Measurements from ENCODE around the gene RAB1B.

Gene RAB1B

GRCh38 chr11:66286699-66287098 is 18.3 kb downstream of the RAB1B start:
- Histone ChIP-seq H3K79me2 (ENCODE audit: insufficient read depth, low read length) (no peaks in the 10 kb centered on the region), H3K9ac (ENCODE audit: low read length) (no peak overlapping the region), H3K4me1 (ENCODE audit: insufficient read depth, low read length, severe bottlenecking) (peaks cover 34% of the 10 kb centered on the region), H3K4me3 (ENCODE audit: low read depth, low read length, poor library complexity, severe bottlenecking) (no peak overlapping the region), H4K20me1 (ENCODE audit: insufficient read depth, low read length) (no peaks in the 10 kb centered on the region), H3K4me2 (ENCODE audit: low read length) (no peak overlapping the region), H3K27ac (ENCODE audit: low read depth, low read length, poor library complexity, severe bottlenecking) (no peak overlapping the region), H3F3A (ENCODE audit: insufficient read depth, low read length) (no peaks in the 10 kb centered on the region), H3K36me3 (ENCODE audit: insufficient read depth, low read length) (no peaks in the 10 kb centered on the region), H3K9me2 (ENCODE audit: low read depth, low read length) (no peaks in the 10 kb centered on the region), H2AFZ (ENCODE audit: low read length) (no peak overlapping the region), H3K27me3 (ENCODE audit: insufficient read depth, low read length) (no peaks in the 10 kb centered on the region), H3K9me3 (ENCODE audit: low read length) (no peaks in the 10 kb centered on the region)
- no peak for TF ChIP-seq EZH2 (IDR thresholded peaks at IDR 0.05; ENCODE audit: borderline replicate concordance, low read length)
- TF ChIP-seq CTCF (IDR thresholded peaks at IDR 0.05; ENCODE audit: low read length) = no peak

- Histone ChIP-seq H3K9ac (ENCODE audit: low read length) (no peak overlapping the region; the same call in 1 of the 2 replicates), H3K36me3 (ENCODE audit: insufficient read depth, low read length) (no peaks in the 10 kb centered on the region), H3K4me1 (ENCODE audit: insufficient read depth, low read length, severe bottlenecking) (peaks cover 28% of the 10 kb centered on the region), H3K4me2 (ENCODE audit: low read length) (peak overlapping the region; percentile 92), H3K9me2 (ENCODE audit: low read depth, low read length) (no peaks in the 10 kb centered on the region), H3K4me3 (ENCODE audit: low read depth, low read length, poor library complexity, severe bottlenecking) (peak overlapping the region; percentile 71), H3K79me2 (ENCODE audit: insufficient read depth, low read length) (no peaks in the 10 kb centered on the region), H4K20me1 (ENCODE audit: insufficient read depth, low read length) (no peaks in the 10 kb centered on the region), H3K27me3 (ENCODE audit: insufficient read depth, low read length) (no peaks in the 10 kb centered on the region), H2AFZ (ENCODE audit: low read length) (no peak overlapping the region), H3K9me3 (ENCODE audit: low read length) (no peaks in the 10 kb centered on the region), H3K27ac (ENCODE audit: low read depth, low read length, poor library complexity, severe bottlenecking) (no peak overlapping the region), H3F3A (ENCODE audit: insufficient read depth, low read length) (no peaks in the 10 kb centered on the region)
- TF ChIP-seq CTCF (IDR thresholded peaks at IDR 0.05; ENCODE audit: low read length) (no peak), EZH2 (IDR thresholded peaks at IDR 0.05; ENCODE audit: borderline replicate concordance, low read length) (no peak)
Measured at GRCh38 chr11:66287211-66287888, 18.9 kb downstream of the RAB1B start.

- Histone ChIP-seq H3K4me2 (ENCODE audit: low read length) (peak overlapping the region; percentile 92), H3K9me3 (ENCODE audit: low read length) (no peaks in the 10 kb centered on the region), H3K4me1 (ENCODE audit: insufficient read depth, low read length, severe bottlenecking) (peaks cover 22% of the 10 kb centered on the region), H3K9me2 (ENCODE audit: low read depth, low read length) (no peaks in the 10 kb centered on the region), H3K9ac (ENCODE audit: low read length) (peak overlapping the region; percentile 78), H3F3A (ENCODE audit: insufficient read depth, low read length) (no peaks in the 10 kb centered on the region), H4K20me1 (ENCODE audit: insufficient read depth, low read length) (no peaks in the 10 kb centered on the region), H3K27ac (ENCODE audit: low read depth, low read length, poor library complexity, severe bottlenecking) (no peak overlapping the region), H3K27me3 (ENCODE audit: insufficient read depth, low read length) (no peaks in the 10 kb centered on the region), H3K4me3 (ENCODE audit: low read depth, low read length, poor library complexity, severe bottlenecking) (peak overlapping the region; percentile 71), H2AFZ (ENCODE audit: low read length) (no peak overlapping the region), H3K79me2 (ENCODE audit: insufficient read depth, low read length) (no peaks in the 10 kb centered on the region), H3K36me3 (ENCODE audit: insufficient read depth, low read length) (no peaks in the 10 kb centered on the region)
- TF ChIP-seq EZH2 (IDR thresholded peaks at IDR 0.05; ENCODE audit: borderline replicate concordance, low read length) (no peak), CTCF (IDR thresholded peaks at IDR 0.05; ENCODE audit: low read length) (no peak)
Measured at GRCh38 chr11:66287889-66288670, 19.6 kb downstream of the RAB1B start.
